HUES6 (cell line): ENCODE results near the gene RAD51B.

Experiments used
- H3K27ac ChIP-seq: 2 replicates; pipeline ENCODE4 v1.7.0; 2013; ENCODE audit warnings: low read depth, mild to moderate bottlenecking, low read length, inconsistent platforms
- H3K27me3 ChIP-seq: 2 replicates; pipeline ENCODE4 v1.6.1; 2013; ENCODE audit warnings: low read length; ENCODE audit not compliant: control insufficient read depth, insufficient read depth
- H3K36me3 ChIP-seq: 2 replicates; pipeline ENCODE4 v1.6.1; 2013; ENCODE audit warnings: low read length; ENCODE audit not compliant: control insufficient read depth, insufficient read depth
- H3K4me1 ChIP-seq: 2 replicates; pipeline ENCODE4 v1.6.1; 2013; ENCODE audit warnings: low read length; ENCODE audit not compliant: control insufficient read depth, insufficient read depth
- H3K4me3 ChIP-seq: 2 replicates; pipeline ENCODE4 v1.5.1; 2013; ENCODE audit warnings: low read depth, low read length
- H3K9ac ChIP-seq: one replicate; pipeline ENCODE4 v1.6.1; 2013; ENCODE audit warnings: mild to moderate bottlenecking, low read length
- H3K9me3 ChIP-seq: 2 replicates; pipeline ENCODE4 v1.6.1; 2013; ENCODE audit warnings: low read depth, low read length; ENCODE audit not compliant: control insufficient read depth, insufficient read depth

RAD51B gene

DNA sequence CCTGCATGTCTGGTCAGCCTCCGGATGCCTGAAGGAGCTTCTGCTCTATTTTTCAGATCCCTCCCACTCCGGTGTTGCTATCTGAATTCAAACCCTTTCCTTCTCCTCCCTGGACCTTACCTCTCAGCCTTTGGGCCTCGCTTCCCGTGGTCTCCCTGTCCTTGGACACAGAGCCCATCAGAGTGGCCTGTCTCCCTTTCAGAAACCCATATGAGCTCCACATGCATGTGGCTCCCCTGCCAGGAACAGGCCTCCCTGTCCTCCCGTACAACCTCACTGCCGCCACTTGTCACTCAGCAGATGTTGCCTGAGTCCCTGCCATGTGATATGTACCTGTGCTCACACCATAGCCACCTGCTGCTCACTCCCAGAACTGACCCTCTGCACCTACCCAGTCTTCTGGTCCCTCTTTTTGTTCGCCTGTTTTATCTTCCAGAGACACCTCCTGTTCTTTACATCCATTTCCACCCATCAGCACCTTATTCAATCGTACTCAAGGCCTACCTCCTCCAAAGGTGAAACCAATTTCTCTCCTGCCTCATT, 790.7 kb downstream of the RAD51B start:
- H3K27me3 ChIP-seq = no peaks in the 10 kb centered on the region
- no peak overlapping the region for H3K4me3 ChIP-seq
- no peak overlapping the region for H3K27ac ChIP-seq
- H3K9ac ChIP-seq = no peak overlapping the region
- H3K9me3 ChIP-seq = peaks cover 18% of the 10 kb centered on the region
- H3K4me1 ChIP-seq = peaks cover 19% of the 10 kb centered on the region
- no peaks in the 10 kb centered on the region for H3K36me3 ChIP-seq

DNA sequence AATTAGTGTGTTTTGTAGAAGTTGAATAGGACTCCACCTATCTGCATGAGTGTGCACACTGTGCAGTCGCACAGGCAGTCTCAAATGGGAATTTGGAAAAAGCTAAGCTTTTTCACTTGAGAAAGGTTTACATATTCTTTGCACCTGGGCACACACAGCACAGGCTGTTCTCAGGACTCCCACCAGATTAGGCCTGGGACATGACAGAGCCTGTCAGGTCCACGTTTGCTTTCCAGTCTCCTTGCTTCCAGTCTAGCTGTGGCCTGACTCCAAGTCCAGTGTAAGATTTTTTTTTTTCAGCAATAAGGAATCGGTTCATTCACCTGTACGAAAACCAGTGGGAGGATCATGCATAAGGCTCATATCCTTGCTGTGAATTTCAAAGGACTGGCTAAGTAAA, 792.0 kb downstream of the RAD51B start:
- peaks cover 23% of the 10 kb centered on the region for H3K9me3 ChIP-seq

DNA sequence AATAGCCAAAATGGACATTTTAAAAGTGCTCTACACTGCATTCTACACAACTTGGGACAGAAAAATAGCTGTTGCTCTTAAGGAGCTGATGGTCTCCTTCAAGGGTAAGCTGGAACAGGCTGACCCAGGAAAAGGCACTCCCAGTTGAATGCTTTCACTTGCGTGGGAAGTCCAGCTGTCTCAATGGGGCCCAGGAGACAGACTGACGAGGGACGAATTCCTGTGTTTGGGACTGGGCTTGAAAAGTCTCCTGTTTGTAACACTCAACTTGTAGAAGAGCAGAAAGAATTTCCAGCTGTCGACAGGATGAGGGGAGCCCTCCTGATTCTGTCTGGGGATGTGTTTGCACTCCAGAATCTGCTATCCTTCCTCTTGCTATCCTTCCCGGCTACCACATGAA, 792.5 kb downstream of the RAD51B start:
- H3K4me1 ChIP-seq = peaks cover 14% of the 10 kb centered on the region
- H3K27me3 ChIP-seq = no peaks in the 10 kb centered on the region

More for the DNA sequence above, 792.0 kb downstream of the RAD51B start:
- H3K4me1 ChIP-seq = peaks cover 18% of the 10 kb centered on the region
- H3K27me3 ChIP-seq = no peaks in the 10 kb centered on the region
- no peak overlapping the region for H3K4me3 ChIP-seq
- H3K36me3 ChIP-seq = no peaks in the 10 kb centered on the region
- no peak overlapping the region for H3K27ac ChIP-seq
- no peak overlapping the region for H3K9ac ChIP-seq

DNA sequence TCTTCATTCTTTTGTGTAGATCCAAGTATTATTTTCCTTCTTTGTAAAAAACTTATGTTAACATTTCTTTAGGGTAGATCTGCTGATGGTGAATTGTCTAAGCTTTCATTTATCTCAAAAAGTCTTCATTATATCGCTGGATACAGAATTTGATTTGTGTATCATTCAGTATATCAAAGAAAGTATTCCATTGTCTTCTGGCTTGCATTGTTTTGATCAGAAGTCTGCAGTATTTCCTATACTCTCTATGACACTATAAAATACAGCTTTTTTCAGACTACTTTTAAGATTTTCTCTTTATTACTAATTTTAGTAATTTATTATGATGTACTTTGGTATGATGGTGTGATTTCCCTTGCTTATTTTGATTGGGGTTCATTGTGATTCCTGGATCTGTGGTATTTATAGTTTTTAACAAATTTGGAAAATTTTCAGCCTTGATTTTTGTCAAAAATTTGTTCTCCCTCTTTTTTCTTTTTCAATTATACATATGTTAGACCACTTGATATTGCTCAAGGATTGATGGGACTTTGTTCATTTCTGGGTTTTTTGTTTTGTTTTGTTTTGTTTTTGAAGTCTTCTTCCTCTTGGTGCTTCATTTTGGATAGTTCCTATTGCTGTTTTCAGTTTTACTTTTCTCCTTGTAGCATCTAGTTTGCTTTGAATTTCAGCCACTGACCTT, 796.8 kb downstream of the RAD51B start:
- Histone ChIP-seq H3K9ac (no peak overlapping the region), H3K4me3 (no peak overlapping the region), H3K36me3 (no peaks in the 10 kb centered on the region), H3K27me3 (no peaks in the 10 kb centered on the region), H3K27ac (no peak overlapping the region), H3K4me1 (no peaks in the 10 kb centered on the region; the same call in 1 of the 2 replicates), H3K9me3 (peaks cover 46% of the 10 kb centered on the region)

More for the DNA sequence above, 792.5 kb downstream of the RAD51B start:
- H3K27ac ChIP-seq = no peak overlapping the region
- H3K4me3 ChIP-seq = no peak overlapping the region
- no peak overlapping the region for H3K9ac ChIP-seq
- peaks cover 28% of the 10 kb centered on the region for H3K9me3 ChIP-seq
- H3K36me3 ChIP-seq = no peaks in the 10 kb centered on the region

DNA sequence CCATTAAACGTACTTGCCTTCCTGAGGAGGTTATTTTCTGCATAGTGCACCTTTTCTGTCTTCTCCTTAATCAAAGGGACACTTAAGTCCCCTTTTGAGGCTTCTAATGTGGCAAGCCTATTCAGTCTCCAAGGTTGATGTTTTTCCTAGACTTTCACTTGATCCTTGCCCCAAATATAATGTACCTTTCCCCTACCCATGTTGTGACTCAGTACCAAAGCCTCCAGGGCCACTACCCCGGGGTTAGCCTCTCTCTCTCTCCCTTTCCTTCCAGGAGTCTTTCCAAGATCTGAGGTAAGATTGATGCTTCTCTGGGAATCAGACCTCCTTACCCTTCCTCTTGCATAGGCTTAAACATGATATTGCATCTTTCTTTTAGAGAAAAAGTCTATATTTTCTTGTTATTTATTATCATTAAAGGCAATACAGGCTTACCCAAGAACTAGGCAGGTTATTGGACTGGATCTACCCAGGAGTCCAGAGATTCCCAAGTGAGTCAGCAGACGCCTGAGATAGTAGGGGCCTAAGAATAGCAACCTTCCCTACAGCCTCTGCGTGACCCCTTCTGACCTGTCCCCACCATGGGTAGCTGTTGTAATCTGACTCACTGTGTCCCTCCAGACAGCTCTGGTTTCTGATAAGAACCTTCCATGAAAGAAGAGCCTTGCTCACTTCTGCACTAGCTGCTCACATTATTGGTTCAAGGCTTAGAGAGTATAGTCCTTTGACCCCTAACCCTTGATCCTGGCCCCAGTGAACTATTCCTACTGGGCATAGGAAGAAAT, 800.4 kb downstream of the RAD51B start:
- H3K27ac ChIP-seq = no peak overlapping the region
- no peaks in the 10 kb centered on the region; the same call in 1 of the 2 replicates for H3K4me1 ChIP-seq
- H3K9ac ChIP-seq = no peak overlapping the region
- peaks cover 33% of the 10 kb centered on the region for H3K9me3 ChIP-seq
- no peak overlapping the region for H3K4me3 ChIP-seq
- no peaks in the 10 kb centered on the region for H3K36me3 ChIP-seq
- H3K27me3 ChIP-seq = no peaks in the 10 kb centered on the region

DNA sequence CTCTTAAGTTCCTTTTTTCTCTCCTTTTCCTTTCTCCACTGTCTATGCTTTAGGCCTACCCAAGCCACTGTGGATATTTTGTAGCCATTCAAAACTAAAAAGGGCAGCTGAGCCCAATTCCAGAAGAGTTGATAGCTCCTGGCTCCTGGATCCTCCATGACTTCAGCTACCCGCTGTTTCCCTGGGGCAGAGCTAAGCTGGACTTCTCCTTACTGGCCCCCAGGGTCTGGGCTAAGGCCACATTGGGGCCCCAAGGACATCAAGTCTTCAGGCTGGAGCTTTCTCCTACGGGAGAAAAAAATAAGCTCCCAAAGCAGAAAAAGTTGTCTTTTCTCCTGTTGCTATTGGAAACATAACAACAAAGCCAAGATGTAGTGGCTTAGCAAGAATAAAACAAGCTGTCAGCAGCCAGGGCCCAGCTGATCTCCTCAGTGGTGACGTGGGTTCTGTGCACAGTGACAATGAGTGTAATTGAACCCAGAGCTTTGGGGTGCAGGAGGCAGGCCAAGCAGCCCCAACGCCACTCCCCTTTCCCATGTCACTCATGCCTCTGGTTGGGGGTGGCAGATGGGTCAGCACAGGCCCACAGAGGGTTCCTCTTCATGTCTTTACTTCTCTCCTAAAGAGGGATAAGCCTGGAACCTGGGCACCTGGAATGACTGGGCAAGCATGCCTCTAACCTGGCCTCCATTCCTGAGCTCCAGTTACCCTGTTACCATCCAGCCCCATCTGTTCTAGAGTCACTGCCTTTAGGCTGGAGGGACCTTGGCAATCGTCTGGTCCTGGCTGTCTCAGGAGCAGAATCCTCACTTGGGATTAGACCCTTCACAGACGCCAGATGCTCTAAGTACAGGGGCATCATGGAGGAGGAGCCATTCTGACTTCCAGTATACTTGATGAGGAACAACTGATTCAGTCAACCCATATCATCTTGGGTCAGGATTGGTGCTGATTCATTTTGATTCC, 802.1 kb downstream of the RAD51B start:
- H3K27ac ChIP-seq = no peak overlapping the region
- H3K27me3 ChIP-seq = no peaks in the 10 kb centered on the region
- H3K36me3 ChIP-seq = no peaks in the 10 kb centered on the region
- H3K4me1 ChIP-seq = no peaks in the 10 kb centered on the region; the same call in 1 of the 2 replicates
- H3K9me3 ChIP-seq = peaks cover 22% of the 10 kb centered on the region
- H3K9ac ChIP-seq = no peak overlapping the region
- no peak overlapping the region for H3K4me3 ChIP-seq

DNA sequence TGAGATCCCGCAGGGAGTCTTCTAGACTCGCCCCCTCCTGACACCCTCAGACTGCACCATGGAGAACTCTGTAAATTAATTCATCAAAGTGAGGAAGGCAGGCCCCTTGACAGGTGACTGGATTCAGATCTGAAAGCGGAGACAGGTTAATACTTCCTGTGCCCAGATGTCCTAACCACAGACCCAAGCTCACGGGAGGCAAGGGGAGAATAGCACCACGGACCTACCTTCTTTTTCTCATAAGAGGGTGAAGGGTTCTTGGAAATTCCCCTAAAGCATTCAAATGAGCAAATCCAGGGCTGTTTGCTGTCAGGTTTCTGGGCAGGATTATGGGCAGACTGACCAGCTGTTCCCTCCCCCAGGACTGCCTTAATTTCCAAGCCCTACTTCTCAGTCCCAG, 803.3 kb downstream of the RAD51B start:
- Histone ChIP-seq H3K36me3 (no peaks in the 10 kb centered on the region), H3K4me3 (no peak overlapping the region), H3K27ac (no peak overlapping the region)

DNA sequence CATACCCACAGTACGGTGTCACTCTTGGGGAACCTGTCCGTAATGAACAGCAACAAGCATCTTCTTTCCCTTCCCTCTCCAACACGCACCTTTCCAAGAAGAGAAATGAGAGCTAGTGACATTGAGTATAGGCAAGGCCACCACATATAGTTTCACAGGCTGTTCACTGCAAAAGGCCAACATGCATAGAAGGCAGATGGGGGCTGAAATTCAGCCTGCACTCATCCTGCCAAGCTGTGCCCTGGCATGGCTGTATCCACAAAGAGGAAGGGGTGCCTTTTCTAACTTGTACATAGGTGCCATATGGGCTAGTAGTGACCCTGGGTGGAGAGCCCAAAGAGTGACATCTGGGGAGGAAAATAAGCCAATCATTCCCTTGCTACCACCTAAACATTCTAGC, 803.7 kb downstream of the RAD51B start:
- no peak overlapping the region for H3K4me3 ChIP-seq
- H3K36me3 ChIP-seq = no peaks in the 10 kb centered on the region
- H3K27me3 ChIP-seq = no peaks in the 10 kb centered on the region
- no peak overlapping the region for H3K9ac ChIP-seq
- peaks cover 4% of the 10 kb centered on the region for H3K4me1 ChIP-seq
- no peak overlapping the region for H3K27ac ChIP-seq
- H3K9me3 ChIP-seq = peaks cover 6% of the 10 kb centered on the region; the same call in 1 of the 2 replicates

More for the DNA sequence above, 803.3 kb downstream of the RAD51B start:
- peaks cover 11% of the 10 kb centered on the region; the same call in 1 of the 2 replicates for H3K9me3 ChIP-seq
- no peak overlapping the region for H3K9ac ChIP-seq
- H3K27me3 ChIP-seq = no peaks in the 10 kb centered on the region
- H3K4me1 ChIP-seq = peaks cover 1% of the 10 kb centered on the region; the same call in 1 of the 2 replicates

DNA sequence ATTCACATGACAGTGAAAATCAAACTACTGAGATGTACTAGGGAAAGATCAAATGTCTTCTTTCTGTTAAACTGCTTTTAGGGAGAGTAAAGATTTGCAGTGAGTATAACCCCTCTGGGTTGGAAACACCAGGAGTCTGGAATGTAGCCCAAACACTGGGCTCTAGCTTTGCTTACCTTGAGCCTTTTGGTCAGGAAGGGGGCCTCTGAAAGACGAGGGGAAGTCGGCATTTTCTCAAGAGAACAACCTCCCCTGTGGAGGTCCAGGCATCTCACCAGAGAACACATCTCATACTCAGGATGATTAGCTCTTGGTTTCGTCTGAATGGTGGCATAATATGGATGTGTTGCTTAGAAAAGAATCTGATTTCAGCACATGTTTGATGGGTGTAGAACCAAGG, 804.2 kb downstream of the RAD51B start:
- Histone ChIP-seq H3K27ac (no peak overlapping the region), H3K9me3 (0 out of 2 replicates have a peak, but pooled peaks cover 1% of the 10 kb centered on the region), H3K9ac (no peak overlapping the region), H3K36me3 (no peaks in the 10 kb centered on the region), H3K4me1 (peaks cover 8% of the 10 kb centered on the region), H3K27me3 (no peaks in the 10 kb centered on the region), H3K4me3 (no peak overlapping the region)

DNA sequence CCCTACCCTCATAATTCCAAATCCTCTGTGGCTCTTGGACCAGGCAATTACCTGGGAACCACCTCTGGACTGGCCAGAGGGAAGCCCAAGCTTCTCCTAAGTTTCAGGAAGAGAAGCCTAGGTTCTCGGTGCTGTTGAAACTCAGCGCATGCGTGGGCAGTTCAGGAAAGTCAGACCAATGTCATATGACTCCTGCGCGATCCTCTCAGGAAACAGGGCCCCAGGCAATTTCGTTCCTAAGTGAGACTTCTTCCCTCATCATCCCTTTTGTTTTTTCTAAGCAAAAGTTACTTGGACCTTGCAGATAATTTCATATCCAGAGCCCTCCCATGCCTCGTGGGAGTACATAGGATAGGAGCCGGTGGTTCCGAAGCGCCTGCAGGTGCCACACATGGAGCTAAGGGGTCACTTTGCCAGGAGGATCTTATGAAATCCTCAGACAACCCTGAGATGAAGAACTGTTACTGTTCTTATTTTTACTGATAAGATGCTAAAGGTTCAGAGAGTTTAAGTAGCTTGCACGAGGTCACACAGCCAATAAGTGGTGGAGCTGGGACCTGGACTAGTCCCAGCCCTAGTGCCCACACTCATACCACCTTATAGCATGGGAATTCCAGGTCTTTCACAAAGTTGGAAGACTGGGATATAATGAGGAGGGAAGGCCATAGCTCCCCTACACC, 805.1 kb downstream of the RAD51B start:
- no peak overlapping the region for H3K27ac ChIP-seq
- no peak overlapping the region for H3K9ac ChIP-seq
- no peaks in the 10 kb centered on the region for H3K27me3 ChIP-seq
- peaks cover 16% of the 10 kb centered on the region for H3K4me1 ChIP-seq
- no peaks in the 10 kb centered on the region for H3K9me3 ChIP-seq
- no peaks in the 10 kb centered on the region for H3K36me3 ChIP-seq
- H3K4me3 ChIP-seq = no peak overlapping the region
